K562 (cell line): ENCODE data around the gene PPP4R4. TPM values are rescaled to one million over a fixed set of nuclear protein-coding genes. Genes with fewer than 3 reads are reported as not detected.

ENCODE experiments used
- polyA plus RNA-seq, 8 experiments: library from polyadenylated mRNA; depleted of rRNA in 4 of 8; stranded (reverse) in 5 of 8; unstranded in 3 of 8; fragments of >200 nt; fragmentation: Nextera tagmentation in 2 of 8; fragmentation: Illumina TruSeq in 1 of 8; extraction: Ambion mirVana in 2 of 8; extraction: Trizol in 1 of 8; gene quantifications; 2 replicates each; pipeline versions ENCODE4 v1.2.1 to v1.2.3, GENCODE V29; 2011 to 2014; ENCODE audit warnings: inconsistent platforms in 1 of 8, missing spikeins in 1 of 8
- total RNA-seq, 7 experiments: library from RNA; depleted of rRNA in 6 of 7; stranded (reverse); fragments of >200 nt in 6 of 7; fragmentation: Illumina TruSeq in 2 of 7; extraction: Trizol in 2 of 7; gene quantifications; 2 replicates each; pipeline versions ENCODE4 v1.2.1 to v1.2.3, GENCODE V29; 2011 to 2021; ENCODE audit warnings: low replicate concordance in 1 of 7
- TF ChIP-seq, protein P1 (sequence below), 2 experiments: fragments of 450-650 bp; formaldehyde crosslinking in 1 of 2; IDR thresholded peaks; 2 replicates each; pipeline versions ENCODE4 v1.4.0 to v1.6.1; 2014 to 2020; ENCODE audit warnings: mild to moderate bottlenecking in 2 of 2, borderline replicate concordance in 1 of 2, low read depth in 1 of 2
- TF ChIP-seq, protein P2 (sequence below): fragments of 250-450 bp; sonication (Bioruptor Pico); IDR thresholded peaks from 2 replicates; pipeline ENCODE4 v1.9.0; 2021; ENCODE audit warnings: mild to moderate bottlenecking, inconsistent platforms

The PPP4R4 gene
- total and polyA plus RNA-seq, 9 of the 15 experiments (the other 6 are each of a cell fraction or from before 2014, with no cell fraction given), result 0.11 to 0.26 TPM; not detected in 7

DNA sequence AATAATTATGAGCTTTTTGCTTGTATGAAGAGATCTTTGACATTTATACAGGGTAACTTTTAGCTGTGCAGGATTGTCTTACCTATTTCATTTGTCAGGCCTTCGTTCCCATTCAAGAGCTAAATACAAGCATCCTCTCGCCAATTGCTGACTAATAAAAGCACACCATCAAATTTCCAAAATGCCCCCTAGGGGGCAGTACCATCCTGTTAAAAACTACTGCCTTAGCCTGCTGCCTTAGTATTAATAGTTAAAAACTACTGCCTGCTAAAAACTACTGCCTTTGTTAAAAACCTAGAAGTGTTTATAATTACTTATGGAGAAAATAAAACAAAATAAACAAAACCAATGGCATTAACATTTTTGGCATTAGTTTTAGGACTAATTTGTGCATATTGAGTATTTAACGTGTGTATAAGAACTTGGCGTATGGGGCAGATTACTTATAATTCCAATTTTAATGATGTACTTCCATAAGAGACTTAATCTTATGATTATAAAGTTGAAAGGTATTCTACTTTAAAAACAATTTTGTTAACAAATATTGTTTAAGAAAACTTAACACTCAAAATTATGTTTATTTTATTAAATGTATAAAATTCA lies 41.7 kb upstream of the PPP4R4 start (continued):
- TF ChIP-seq, protein P1, sequence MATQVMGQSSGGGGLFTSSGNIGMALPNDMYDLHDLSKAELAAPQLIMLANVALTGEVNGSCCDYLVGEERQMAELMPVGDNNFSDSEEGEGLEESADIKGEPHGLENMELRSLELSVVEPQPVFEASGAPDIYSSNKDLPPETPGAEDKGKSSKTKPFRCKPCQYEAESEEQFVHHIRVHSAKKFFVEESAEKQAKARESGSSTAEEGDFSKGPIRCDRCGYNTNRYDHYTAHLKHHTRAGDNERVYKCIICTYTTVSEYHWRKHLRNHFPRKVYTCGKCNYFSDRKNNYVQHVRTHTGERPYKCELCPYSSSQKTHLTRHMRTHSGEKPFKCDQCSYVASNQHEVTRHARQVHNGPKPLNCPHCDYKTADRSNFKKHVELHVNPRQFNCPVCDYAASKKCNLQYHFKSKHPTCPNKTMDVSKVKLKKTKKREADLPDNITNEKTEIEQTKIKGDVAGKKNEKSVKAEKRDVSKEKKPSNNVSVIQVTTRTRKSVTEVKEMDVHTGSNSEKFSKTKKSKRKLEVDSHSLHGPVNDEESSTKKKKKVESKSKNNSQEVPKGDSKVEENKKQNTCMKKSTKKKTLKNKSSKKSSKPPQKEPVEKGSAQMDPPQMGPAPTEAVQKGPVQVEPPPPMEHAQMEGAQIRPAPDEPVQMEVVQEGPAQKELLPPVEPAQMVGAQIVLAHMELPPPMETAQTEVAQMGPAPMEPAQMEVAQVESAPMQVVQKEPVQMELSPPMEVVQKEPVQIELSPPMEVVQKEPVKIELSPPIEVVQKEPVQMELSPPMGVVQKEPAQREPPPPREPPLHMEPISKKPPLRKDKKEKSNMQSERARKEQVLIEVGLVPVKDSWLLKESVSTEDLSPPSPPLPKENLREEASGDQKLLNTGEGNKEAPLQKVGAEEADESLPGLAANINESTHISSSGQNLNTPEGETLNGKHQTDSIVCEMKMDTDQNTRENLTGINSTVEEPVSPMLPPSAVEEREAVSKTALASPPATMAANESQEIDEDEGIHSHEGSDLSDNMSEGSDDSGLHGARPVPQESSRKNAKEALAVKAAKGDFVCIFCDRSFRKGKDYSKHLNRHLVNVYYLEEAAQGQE (IDR thresholded peaks at IDR 0.05; ENCODE audit: borderline replicate concordance), result peak; percentile 17; the same call in 1 of the 2 replicates
- TF ChIP-seq, protein P1 (CRISPR knock-in tag; IDR thresholded peaks at IDR 0.05; ENCODE audit: low read depth), result no peak
- TF ChIP-seq, protein P2, sequence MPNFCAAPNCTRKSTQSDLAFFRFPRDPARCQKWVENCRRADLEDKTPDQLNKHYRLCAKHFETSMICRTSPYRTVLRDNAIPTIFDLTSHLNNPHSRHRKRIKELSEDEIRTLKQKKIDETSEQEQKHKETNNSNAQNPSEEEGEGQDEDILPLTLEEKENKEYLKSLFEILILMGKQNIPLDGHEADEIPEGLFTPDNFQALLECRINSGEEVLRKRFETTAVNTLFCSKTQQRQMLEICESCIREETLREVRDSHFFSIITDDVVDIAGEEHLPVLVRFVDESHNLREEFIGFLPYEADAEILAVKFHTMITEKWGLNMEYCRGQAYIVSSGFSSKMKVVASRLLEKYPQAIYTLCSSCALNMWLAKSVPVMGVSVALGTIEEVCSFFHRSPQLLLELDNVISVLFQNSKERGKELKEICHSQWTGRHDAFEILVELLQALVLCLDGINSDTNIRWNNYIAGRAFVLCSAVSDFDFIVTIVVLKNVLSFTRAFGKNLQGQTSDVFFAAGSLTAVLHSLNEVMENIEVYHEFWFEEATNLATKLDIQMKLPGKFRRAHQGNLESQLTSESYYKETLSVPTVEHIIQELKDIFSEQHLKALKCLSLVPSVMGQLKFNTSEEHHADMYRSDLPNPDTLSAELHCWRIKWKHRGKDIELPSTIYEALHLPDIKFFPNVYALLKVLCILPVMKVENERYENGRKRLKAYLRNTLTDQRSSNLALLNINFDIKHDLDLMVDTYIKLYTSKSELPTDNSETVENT (CRISPR knock-in tag), result no peak
